Sigmoid colon (tissue), 7 donors: ENCODE measurements around the gene FNDC11. TPM values are rescaled to one million over a fixed set of nuclear protein-coding genes. Genes with fewer than 3 reads are reported as not detected.

Source experiments
- DNase-seq: peaks from one replicate; pipeline ENCODE4 v3.0.0-alpha.2; 2019
- H3K27ac ChIP-seq, 4 donors: fragments of 200-600 bp; sonication (generic); one replicate each; pipeline ENCODE4 v1.5.1; 2016 to 2019; ENCODE audit warnings: mild to moderate bottlenecking in 1 of 4
- H3K27me3 ChIP-seq, 3 donors: fragments of 200-600 bp; sonication (generic); one replicate each; pipeline ENCODE4 v1.5.1; 2019; ENCODE audit warnings: mild to moderate bottlenecking in 1 of 3
- H3K36me3 ChIP-seq, 4 donors: fragments of 200-600 bp; sonication (generic); one replicate each; pipeline ENCODE4 v1.5.1; 2016 to 2019
- H3K4me1 ChIP-seq, 4 donors: fragments of 200-600 bp; sonication (generic); one replicate each; pipeline ENCODE4 v1.5.1; 2017 to 2019
- H3K4me3 ChIP-seq, 4 donors: fragments of 200-600 bp; sonication (generic); one replicate each; pipeline ENCODE4 v1.5.1; 2017 to 2019; ENCODE audit warnings: mild to moderate bottlenecking in 2 of 4, moderate library complexity in 1 of 4
- H3K9me3 ChIP-seq, 4 donors: fragments of 200-600 bp in 3 of 4; sonication (generic) in 3 of 4; one replicate each; pipeline versions ENCODE4 v1.5.1 to v1.6.1; 2013 to 2019
- EP300 ChIP-seq, 4 donors: sonication (generic); formaldehyde crosslinking; IDR thresholded peaks; one replicate each; pipeline ENCODE4 v1.6.1; 2017; ENCODE audit warnings: antibody characterized with exemption in 4 of 4
- POLR2A ChIP-seq, 2 donors: fragments of 450-650 bp; IDR thresholded peaks; one replicate each; pipeline ENCODE4 v1.6.1; 2016; ENCODE audit warnings: antibody characterized with exemption in 2 of 2, mild to moderate bottlenecking in 2 of 2, moderate library complexity in 2 of 2
- POLR2AphosphoS5 ChIP-seq, 4 donors: sonication (generic); formaldehyde crosslinking; IDR thresholded peaks; one replicate each; pipeline ENCODE4 v1.6.1; 2017; ENCODE audit warnings: antibody characterized with exemption in 4 of 4
- WGBS, 2 donors: extraction: QIAGEN DNeasy Blood & Tissue Kit; methylation state at CpG; one replicate each; pipeline ENCODE4 v1.1.7; 2013; 5-methylcytosine and 5-hydroxymethylcytosine counted together
- intact Hi-C: fragments of 100-400 bp; cut with DNase I; formaldehyde crosslinking; loops from one replicate; pipeline ENCODE4 v1.15.1; 2023
- polyA plus RNA-seq, 3 donors: library from polyadenylated mRNA; stranded (reverse); fragments of 200-250 nt; gene quantifications; one replicate each; pipeline ENCODE4 v1.2.3, GENCODE V29; 2013
- total RNA-seq, 4 donors: library from RNA; depleted of rRNA; stranded (reverse); fragments of >200 nt; gene quantifications; one replicate each; pipeline ENCODE4 v1.1.0, GENCODE V29; 2016
- TF ChIP-seq, protein P1 (sequence below), 4 experiments: fragments of 450-650 bp in 3 of 4; fragments of 200-600 bp in 1 of 4; IDR thresholded peaks; one replicate each; pipeline ENCODE4 v1.5.1; 2016 to 2019; ENCODE audit warnings: antibody characterized with exemption in 4 of 4, mild to moderate bottlenecking in 3 of 4, moderate library complexity in 2 of 4
- donor health status: healthy with polysubstance abuse.
- donor health status: Bipolar disorder and iron deficiency.
- donor health status: healthy.

Gene FNDC11
- total and polyA plus RNA-seq, 7 donors = under 0.01 to 0.55 (median 0.41) TPM; not detected in 1

DNA sequence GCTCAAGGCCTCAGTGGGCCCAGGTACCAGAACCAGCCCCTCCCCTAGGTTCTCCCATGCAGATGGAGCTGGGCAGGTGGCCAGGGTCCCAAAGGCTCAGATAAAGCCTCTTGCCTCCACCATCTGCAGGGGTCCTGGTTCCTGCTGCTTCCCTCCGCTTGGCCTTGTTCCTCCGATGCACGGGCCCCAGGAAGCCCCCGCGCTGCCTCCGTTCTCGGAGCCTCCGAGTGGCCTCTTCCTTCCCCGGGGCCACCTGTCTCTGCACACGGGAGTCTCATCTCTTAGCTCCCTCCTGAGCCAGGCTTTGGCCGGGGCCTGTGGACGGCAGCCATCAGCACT is 14.9 kb upstream of the FNDC11 start:
- no peak overlapping the region for H3K4me3 ChIP-seq
- H3K27ac ChIP-seq = no peak overlapping the region
- intact Hi-C loops = loop anchor here (2.0 kb wide), 1 partner anchor 436 kb away; no protein-coding TSS in a partner anchor
- no peaks in the 10 kb centered on the region for H3K9me3 ChIP-seq
- 18 to 59% methylated on average over 12 of the region's 12 CpGs for WGBS, 2 donors
- no peak for DNase-seq
- peaks cover 0 to 11% (median 9%) of the 10 kb centered on the region in 4 donors for H3K4me1 ChIP-seq
- no peaks in the 10 kb centered on the region for H3K36me3 ChIP-seq
- peaks cover 13 to 37% (median 30%) of the 10 kb centered on the region in 3 donors for H3K27me3 ChIP-seq
- no peak for TF ChIP-seq POLR2AphosphoS5 (IDR thresholded peaks at IDR 0.05)
- no peak for TF ChIP-seq EP300 (IDR thresholded peaks at IDR 0.05)
- TF ChIP-seq POLR2A (IDR thresholded peaks at IDR 0.05) = no peak
- TF ChIP-seq, protein P1, sequence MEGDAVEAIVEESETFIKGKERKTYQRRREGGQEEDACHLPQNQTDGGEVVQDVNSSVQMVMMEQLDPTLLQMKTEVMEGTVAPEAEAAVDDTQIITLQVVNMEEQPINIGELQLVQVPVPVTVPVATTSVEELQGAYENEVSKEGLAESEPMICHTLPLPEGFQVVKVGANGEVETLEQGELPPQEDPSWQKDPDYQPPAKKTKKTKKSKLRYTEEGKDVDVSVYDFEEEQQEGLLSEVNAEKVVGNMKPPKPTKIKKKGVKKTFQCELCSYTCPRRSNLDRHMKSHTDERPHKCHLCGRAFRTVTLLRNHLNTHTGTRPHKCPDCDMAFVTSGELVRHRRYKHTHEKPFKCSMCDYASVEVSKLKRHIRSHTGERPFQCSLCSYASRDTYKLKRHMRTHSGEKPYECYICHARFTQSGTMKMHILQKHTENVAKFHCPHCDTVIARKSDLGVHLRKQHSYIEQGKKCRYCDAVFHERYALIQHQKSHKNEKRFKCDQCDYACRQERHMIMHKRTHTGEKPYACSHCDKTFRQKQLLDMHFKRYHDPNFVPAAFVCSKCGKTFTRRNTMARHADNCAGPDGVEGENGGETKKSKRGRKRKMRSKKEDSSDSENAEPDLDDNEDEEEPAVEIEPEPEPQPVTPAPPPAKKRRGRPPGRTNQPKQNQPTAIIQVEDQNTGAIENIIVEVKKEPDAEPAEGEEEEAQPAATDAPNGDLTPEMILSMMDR (IDR thresholded peaks at IDR 0.05) = no peak

GRCh38 chr20:63539441-63540370 is 14.3 kb upstream of the FNDC11 start:
- no peaks in the 10 kb centered on the region for H3K9me3 ChIP-seq
- WGBS, 2 donors = 86 to 90% methylated on average over 29 of the region's 29 CpGs
- DNase-seq = no peak
- no peak for TF ChIP-seq POLR2AphosphoS5 (IDR thresholded peaks at IDR 0.05)
- TF ChIP-seq, protein P1 (IDR thresholded peaks at IDR 0.05) = no peak
- no peak for TF ChIP-seq EP300 (IDR thresholded peaks at IDR 0.05)
- TF ChIP-seq POLR2A (IDR thresholded peaks at IDR 0.05) = no peak
- peaks cover 7 to 37% (median 23%) of the 10 kb centered on the region in 3 donors for H3K27me3 ChIP-seq
- H3K27ac ChIP-seq = no peak overlapping the region
- H3K4me1 ChIP-seq = peaks cover 0 to 11% (median 9%) of the 10 kb centered on the region in 4 donors
- intact Hi-C loops = loop anchor here (2.0 kb wide), 1 partner anchor 435 kb away; no protein-coding TSS in a partner anchor
- H3K4me3 ChIP-seq = no peak overlapping the region
- no peaks in the 10 kb centered on the region for H3K36me3 ChIP-seq

DNA sequence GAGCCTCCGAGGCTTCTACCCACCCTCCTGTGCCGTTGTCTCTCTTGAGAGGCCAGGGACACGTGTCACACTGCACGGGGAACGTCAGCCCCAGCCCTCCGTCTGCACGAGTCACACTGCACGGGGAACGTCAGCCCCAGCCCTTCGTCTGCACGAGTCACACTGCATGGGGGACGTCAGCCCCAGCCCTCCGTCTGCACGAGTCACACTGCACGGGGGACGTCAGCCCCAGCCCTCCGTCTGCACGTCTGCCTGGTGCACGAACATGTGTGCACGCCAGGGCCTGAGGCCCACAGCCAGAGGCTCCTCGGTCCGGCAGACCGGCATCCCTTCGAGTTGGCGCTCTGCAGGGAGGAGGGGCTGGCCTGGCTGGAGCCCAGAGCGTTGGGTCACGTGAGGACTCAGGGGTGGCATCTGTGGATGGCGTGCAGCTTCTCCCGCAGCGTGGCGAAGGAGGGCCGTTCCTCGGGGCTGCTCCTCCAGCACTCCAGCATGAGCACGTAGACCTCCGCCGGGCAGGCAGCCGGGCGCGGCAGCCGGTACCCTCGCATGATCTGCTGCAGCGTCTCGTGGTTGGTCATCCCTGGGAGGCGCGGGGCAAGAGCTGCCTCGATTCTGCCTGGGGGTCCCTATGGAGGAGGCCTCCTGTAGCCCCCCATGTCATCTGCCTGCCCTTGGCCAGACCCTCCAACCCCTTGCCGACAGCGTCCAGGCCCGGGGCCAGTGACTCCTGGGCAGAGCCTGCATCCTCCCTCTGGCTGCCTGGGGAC is 13.4 kb upstream of the FNDC11 start:
- Histone ChIP-seq H3K27ac (no peak overlapping the region), H3K27me3 (peaks cover 2 to 30% (median 15%) of the 10 kb centered on the region in 3 donors), H3K4me1 (peaks cover 0 to 11% (median 9%) of the 10 kb centered on the region in 4 donors), H3K36me3 (no peaks in the 10 kb centered on the region), H3K9me3 (no peaks in the 10 kb centered on the region), H3K4me3 (no peak overlapping the region)
- TF ChIP-seq EP300 (IDR thresholded peaks at IDR 0.05) = no peak
- TF ChIP-seq POLR2AphosphoS5 (IDR thresholded peaks at IDR 0.05) = no peak
- TF ChIP-seq, protein P1 (IDR thresholded peaks at IDR 0.05) = no peak
- no peak for TF ChIP-seq POLR2A (IDR thresholded peaks at IDR 0.05)
- 82 to 87% methylated on average over 49 of the region's 49 CpGs for WGBS, 2 donors
- intact Hi-C loops = no loop called here
- no peak for DNase-seq

- no peak for DNase-seq
- Histone ChIP-seq H3K36me3 (no peaks in the 10 kb centered on the region), H3K27me3 (peaks cover 2 to 33% (median 19%) of the 10 kb centered on the region in 3 donors), H3K27ac (no peak overlapping the region), H3K4me3 (no peak overlapping the region), H3K9me3 (no peaks in the 10 kb centered on the region), H3K4me1 (peaks cover 0 to 11% (median 9%) of the 10 kb centered on the region in 4 donors)
- TF ChIP-seq, protein P1 (IDR thresholded peaks at IDR 0.05) = no peak
- no peak for TF ChIP-seq EP300 (IDR thresholded peaks at IDR 0.05)
- TF ChIP-seq POLR2A (IDR thresholded peaks at IDR 0.05) = no peak
- no peak for TF ChIP-seq POLR2AphosphoS5 (IDR thresholded peaks at IDR 0.05)
- intact Hi-C loops = no loop called here
- WGBS, 2 donors = 92 to 95% methylated on average over 28 of the region's 28 CpGs
Observed at GRCh38 chr20:63541371-63541770, 12.6 kb upstream of the FNDC11 start.
